CD14-positive monocyte (primary cell): ENCODE results near the gene FANCI. TPM values are rescaled to one million over a fixed set of nuclear protein-coding genes. Genes with fewer than 3 reads are reported as not detected.

Experiments used
- DNase-seq, 3 donors: peaks; one replicate each; pipeline ENCODE4 v3.0.0-alpha.2; 2011 to 2022
- H2AFZ ChIP-seq: 2 replicates; pipeline ENCODE4 v1.6.0; 2012; ENCODE audit warnings: mild to moderate bottlenecking, low read depth, low read length, inconsistent platforms; ENCODE audit not compliant: insufficient read depth, poor library complexity, severe bottlenecking
- H3K27ac ChIP-seq, 2 donors: 1 replicate in 1 of 2; 2 replicates in 1 of 2; pipeline ENCODE4 v1.5.1; 2012 to 2013; ENCODE audit warnings: low read length in 2 of 2, control low read depth in 1 of 2, inconsistent platforms in 1 of 2, low read depth in 1 of 2, mild to moderate bottlenecking in 1 of 2
- H3K27me3 ChIP-seq, 2 donors: one replicate each; pipeline versions ENCODE4 v1.6.0 to v1.6.1; 2011 to 2013; ENCODE audit warnings: low read length in 2 of 2; ENCODE audit not compliant: control insufficient read depth in 2 of 2, insufficient read depth in 2 of 2
- H3K36me3 ChIP-seq, 2 donors: replicated peaks in 1 of 2; 1 replicate in 1 of 2; 2 replicates in 1 of 2; pipeline versions ENCODE4 v1.5.1 to v1.6.1; 2012 to 2013; ENCODE audit warnings: low read length in 2 of 2, control low read depth in 1 of 2, inconsistent platforms in 1 of 2, mild to moderate bottlenecking in 1 of 2; ENCODE audit not compliant: insufficient read depth in 2 of 2, control insufficient read depth in 1 of 2
- H3K4me1 ChIP-seq, 2 donors: 1 replicate in 1 of 2; 2 replicates in 1 of 2; pipeline versions ENCODE4 v1.5.1 to v1.6.1; 2012 to 2013; ENCODE audit warnings: low read length in 2 of 2, control low read depth in 1 of 2, inconsistent platforms in 1 of 2, mild to moderate bottlenecking in 1 of 2, moderate library complexity in 1 of 2; ENCODE audit not compliant: insufficient read depth in 2 of 2, control insufficient read depth in 1 of 2
- H3K4me2 ChIP-seq: replicated peaks from 2 replicates; pipeline ENCODE3; 2012; ENCODE audit warnings: low read length, moderate library complexity, mild to moderate bottlenecking; ENCODE audit not compliant: poor library complexity, severe bottlenecking; ENCODE audit errors: extremely low read depth
- H3K4me3 ChIP-seq, 3 experiments: fragments of 200-600 bp in 1 of 3; sonication (generic) in 1 of 3; replicated peaks in 1 of 3; 1 replicate in 2 of 3; 2 replicates in 1 of 3; pipeline ENCODE4 v1.5.1; 2011 to 2013; ENCODE audit warnings: low read length in 3 of 3, mild to moderate bottlenecking in 3 of 3, control low read depth in 2 of 3, low read depth in 2 of 3, inconsistent platforms in 1 of 3, moderate library complexity in 1 of 3
- H3K79me2 ChIP-seq: 2 replicates; pipeline ENCODE4 v1.6.0; 2012; ENCODE audit warnings: mild to moderate bottlenecking, control low read depth, inconsistent platforms, low read length, moderate library complexity; ENCODE audit not compliant: insufficient read depth
- H3K9ac ChIP-seq: 2 replicates; pipeline ENCODE4 v1.6.0; 2017; ENCODE audit warnings: low read length, mild to moderate bottlenecking; ENCODE audit not compliant: insufficient read depth, poor library complexity, severe bottlenecking
- H3K9me3 ChIP-seq, 2 donors: replicated peaks in 1 of 2; 1 replicate in 1 of 2; 2 replicates in 1 of 2; pipeline versions ENCODE4 v1.5.1 to v1.6.1; 2012 to 2013; ENCODE audit warnings: low read length in 2 of 2, control low read depth in 1 of 2; ENCODE audit not compliant: control insufficient read depth in 1 of 2, insufficient read depth in 1 of 2
- H4K20me1 ChIP-seq: 2 replicates; pipeline ENCODE4 v1.6.0; 2012; ENCODE audit warnings: mild to moderate bottlenecking, low read length, control low read depth, moderate library complexity; ENCODE audit not compliant: insufficient read depth
- H3K27ac Mint-ChIP-seq, 7 donors: one replicate each; pipeline ENCODE4 v1.8.0; 2020; ENCODE audit warnings: mild to moderate bottlenecking in 7 of 7, mixed read lengths in 7 of 7, moderate library complexity in 6 of 7, inconsistent platforms in 2 of 7
- H3K27me3 Mint-ChIP-seq, 3 donors: one replicate each; pipeline ENCODE4 v1.8.0; 2021 to 2022; ENCODE audit warnings: low read depth in 3 of 3, mild to moderate bottlenecking in 3 of 3, mixed read lengths in 3 of 3, moderate library complexity in 3 of 3, inconsistent platforms in 1 of 3
- H3K36me3 Mint-ChIP-seq, 2 donors: one replicate each; pipeline ENCODE4 v1.8.0; 2020; ENCODE audit warnings: mixed read lengths in 2 of 2, inconsistent platforms in 1 of 2, mild to moderate bottlenecking in 1 of 2
- H3K4me1 Mint-ChIP-seq: one replicate; pipeline ENCODE4 v1.8.0; 2020; ENCODE audit warnings: mild to moderate bottlenecking, mixed read lengths
- H3K4me3 Mint-ChIP-seq, 2 donors: one replicate each; pipeline ENCODE4 v1.8.0; 2020; ENCODE audit warnings: mild to moderate bottlenecking in 2 of 2, mixed read lengths in 2 of 2, moderate library complexity in 1 of 2
- H3K9me3 Mint-ChIP-seq, 7 donors: one replicate each; pipeline ENCODE4 v1.8.0; 2020 to 2022; ENCODE audit warnings: mixed read lengths in 7 of 7, mild to moderate bottlenecking in 6 of 7, moderate library complexity in 6 of 7, inconsistent platforms in 2 of 7
- WGBS: methylation state at CpG from one replicate; pipeline ENCODE4 v1.1.5; 2013; ENCODE audit warnings: missing lambda C conversion rate; ENCODE audit not compliant: insufficient coverage; 5-methylcytosine and 5-hydroxymethylcytosine counted together
- intact Hi-C, 2 donors: fragments of 100-400 bp; cut with micrococcal nuclease; formaldehyde crosslinking; loops; one replicate each; pipeline versions ENCODE4 v1.15.0 to v1.15.1; 2023
- polyA plus RNA-seq, 3 donors: library from polyadenylated mRNA; depleted of rRNA in 1 of 3; unstranded in 2 of 3; stranded (reverse) in 1 of 3; fragments of 300-500 nt in 2 of 3; fragments of >200 nt in 1 of 3; fragmentation: Illumina TruSeq in 2 of 3; gene quantifications; 1 replicate in 2 of 3; 2 replicates in 1 of 3; pipeline ENCODE4 v1.2.3, GENCODE V29; 2012 to 2021
- TF ChIP-seq, protein P1 (sequence below): fragments of 200-600 bp; IDR thresholded peaks from one replicate; pipeline ENCODE4 v1.8.0; 2022; ENCODE audit warnings: antibody characterized with exemption, mild to moderate bottlenecking

FANCI gene
- polyA plus RNA-seq, 3 donors = 1.4 to 2.6 (median 1.5) TPM

DNA sequence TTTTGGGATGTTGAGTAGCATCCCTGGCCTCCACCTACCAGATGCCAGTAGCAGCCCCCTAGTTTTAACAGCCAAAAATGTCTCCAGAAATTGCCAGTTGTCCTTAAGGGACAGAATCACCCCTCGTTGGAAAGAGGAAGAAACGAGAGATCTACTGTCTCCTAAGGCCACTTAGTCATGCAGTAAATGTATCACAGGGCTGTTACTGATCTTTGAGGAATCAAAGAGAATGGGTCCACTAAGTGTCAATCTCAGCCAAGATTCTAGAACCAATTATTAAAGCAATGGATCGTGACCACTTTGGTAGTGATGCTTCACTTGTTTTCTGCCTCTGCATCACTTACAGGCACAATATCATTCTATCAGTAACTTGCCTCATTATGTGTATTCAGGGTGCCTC lies 64.5 kb downstream of the FANCI start:
- WGBS = 100% methylated on average over 1 of the region's 3 CpGs
- H3K4me2 ChIP-seq = no peak overlapping the region

DNA sequence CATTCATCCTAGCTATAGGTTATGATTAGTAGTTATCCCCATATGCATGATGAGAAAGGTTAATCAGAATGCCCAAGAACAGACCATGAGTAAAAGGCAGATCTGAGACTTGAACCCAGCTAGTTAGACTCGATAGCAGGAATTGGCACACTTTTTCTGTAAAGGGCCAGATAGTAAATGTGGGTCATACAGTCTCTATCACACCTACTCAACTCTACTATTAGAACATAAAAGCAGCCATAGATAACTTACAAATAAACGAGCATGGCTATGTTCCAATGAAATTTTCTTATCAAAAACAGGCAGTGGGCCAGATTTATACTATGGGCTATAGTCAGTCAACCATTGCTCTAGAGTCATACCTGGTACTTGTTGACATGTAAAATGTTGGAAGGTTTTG lies 66.2 kb downstream of the FANCI start:
- no peak overlapping the region for H3K4me3 ChIP-seq
- TF ChIP-seq, protein P1, sequence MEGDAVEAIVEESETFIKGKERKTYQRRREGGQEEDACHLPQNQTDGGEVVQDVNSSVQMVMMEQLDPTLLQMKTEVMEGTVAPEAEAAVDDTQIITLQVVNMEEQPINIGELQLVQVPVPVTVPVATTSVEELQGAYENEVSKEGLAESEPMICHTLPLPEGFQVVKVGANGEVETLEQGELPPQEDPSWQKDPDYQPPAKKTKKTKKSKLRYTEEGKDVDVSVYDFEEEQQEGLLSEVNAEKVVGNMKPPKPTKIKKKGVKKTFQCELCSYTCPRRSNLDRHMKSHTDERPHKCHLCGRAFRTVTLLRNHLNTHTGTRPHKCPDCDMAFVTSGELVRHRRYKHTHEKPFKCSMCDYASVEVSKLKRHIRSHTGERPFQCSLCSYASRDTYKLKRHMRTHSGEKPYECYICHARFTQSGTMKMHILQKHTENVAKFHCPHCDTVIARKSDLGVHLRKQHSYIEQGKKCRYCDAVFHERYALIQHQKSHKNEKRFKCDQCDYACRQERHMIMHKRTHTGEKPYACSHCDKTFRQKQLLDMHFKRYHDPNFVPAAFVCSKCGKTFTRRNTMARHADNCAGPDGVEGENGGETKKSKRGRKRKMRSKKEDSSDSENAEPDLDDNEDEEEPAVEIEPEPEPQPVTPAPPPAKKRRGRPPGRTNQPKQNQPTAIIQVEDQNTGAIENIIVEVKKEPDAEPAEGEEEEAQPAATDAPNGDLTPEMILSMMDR = no peak
- H3K9ac ChIP-seq = no peak overlapping the region
- Mint-ChIP-seq H3K4me1 (peaks cover 14% of the 10 kb centered on the region), H3K4me3 (no peak overlapping the region), H3K27me3 (no peaks in the 10 kb centered on the region), H3K36me3 (peaks cover 40 to 74% of the 10 kb centered on the region in 2 donors), H3K9me3 (no peaks in the 10 kb centered on the region), H3K27ac (no peak overlapping the region)
- no peak overlapping the region for H3K27ac ChIP-seq
- no peaks in the 10 kb centered on the region for H3K4me1 ChIP-seq
- H4K20me1 ChIP-seq = peaks cover under 1% of the 10 kb centered on the region
- DNase-seq = no peak
- H2AFZ ChIP-seq = no peak overlapping the region
- H3K79me2 ChIP-seq = no peaks in the 10 kb centered on the region
- H3K27me3 ChIP-seq = no peaks in the 10 kb centered on the region
- WGBS = no CpG with 5 or more reads among the region's 2 CpGs
- no peaks in the 10 kb centered on the region for H3K9me3 ChIP-seq
- no peak overlapping the region for H3K4me2 ChIP-seq
- intact Hi-C loops = no loop called here
- peaks cover 19 to 65% of the 10 kb centered on the region in 2 donors for H3K36me3 ChIP-seq

More for the DNA sequence above, 64.5 kb downstream of the FANCI start:
- Mint-ChIP-seq H3K4me3 (no peak overlapping the region), H3K27ac (no peak overlapping the region), H3K9me3 (no peaks in the 10 kb centered on the region), H3K4me1 (peaks cover 14% of the 10 kb centered on the region), H3K36me3 (peaks cover 47 to 78% of the 10 kb centered on the region in 2 donors), H3K27me3 (no peaks in the 10 kb centered on the region)
- Histone ChIP-seq H3K4me1 (no peaks in the 10 kb centered on the region), H3K9ac (no peak overlapping the region), H3K27ac (no peak overlapping the region), H3K4me3 (no peak overlapping the region), H3K9me3 (no peaks in the 10 kb centered on the region), H3K27me3 (no peaks in the 10 kb centered on the region), H3K79me2 (no peaks in the 10 kb centered on the region), H2AFZ (no peak overlapping the region), H4K20me1 (no peaks in the 10 kb centered on the region), H3K36me3 (peaks cover 26 to 65% of the 10 kb centered on the region in 2 donors)
- TF ChIP-seq, protein P1 = no peak
- no peak for DNase-seq
- intact Hi-C loops = no loop called here
